ENCODE results near the gene RPL19.
A peak's percentile ranks its signal among the peaks of the same experiment; 100 is the strongest.

Gene RPL19

DNA sequence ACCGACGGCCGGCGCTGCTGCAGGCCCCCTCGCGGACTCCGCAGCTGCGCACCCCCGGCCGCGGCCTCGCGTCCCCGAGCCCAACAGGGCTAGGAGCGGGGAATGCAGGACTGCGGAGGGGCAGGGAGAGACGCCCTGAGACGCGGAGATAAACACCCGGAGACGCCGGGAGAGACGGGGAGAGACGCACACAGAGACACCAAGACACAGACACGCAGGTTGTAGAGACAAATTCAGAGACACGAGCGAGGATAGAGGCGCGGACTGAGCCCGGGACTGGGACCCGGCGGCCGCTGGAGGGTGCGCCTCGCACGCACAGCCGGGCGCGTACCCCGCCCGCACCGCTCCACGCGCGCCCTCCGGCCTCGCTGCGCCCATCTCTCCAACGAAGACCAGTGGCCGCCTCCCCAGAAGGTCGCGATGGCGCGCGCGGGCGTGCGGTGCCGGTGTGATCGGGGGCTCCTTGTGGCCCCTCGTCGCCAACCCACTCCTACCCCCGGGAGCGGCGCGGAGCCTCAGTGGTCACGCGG is 24.8 kb downstream of the RPL19 start:
- DNase-seq (ENCODE audit: low read depth): no peak

DNA sequence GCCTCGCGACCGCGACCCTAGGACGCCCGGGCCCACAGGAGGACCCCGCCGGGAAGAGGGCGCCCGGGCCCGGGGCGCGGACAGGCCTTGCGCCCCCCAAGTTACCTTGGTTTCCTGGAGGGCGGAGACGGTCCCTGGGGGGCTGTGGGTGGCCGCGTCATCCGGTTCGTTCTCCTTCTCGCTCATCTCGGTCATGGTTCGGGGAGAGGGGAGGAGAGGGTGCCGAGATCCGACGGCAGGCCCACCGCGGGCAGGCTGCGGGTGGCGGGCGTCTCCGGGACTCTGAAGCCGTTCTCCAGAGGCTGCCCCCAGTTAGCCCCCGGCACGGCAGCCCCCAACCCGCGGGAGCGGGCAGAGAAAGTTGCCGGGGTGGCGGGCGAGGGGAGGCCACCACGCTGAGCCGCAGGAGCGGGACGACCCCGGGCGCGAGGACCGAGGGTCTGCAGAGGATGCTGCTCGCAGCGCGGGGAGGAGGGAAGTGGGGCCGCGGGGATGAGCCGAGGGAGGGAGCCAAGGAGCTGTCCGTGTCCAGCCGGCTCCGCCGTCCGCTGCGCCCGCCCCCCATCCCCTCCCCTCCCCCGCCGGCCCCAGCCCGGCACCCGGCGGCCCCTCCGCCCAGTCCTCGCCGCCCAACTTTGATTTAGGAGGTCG is 25.4 kb downstream of the RPL19 start, which contains the start of gene STAC2:
TSS of gene STAC2 (minus strand) at position 638 of the 651 bp plus-strand sequence. CDS start at position 195, 443 bp downstream.
- DNase-seq (ENCODE audit: low read depth): no peak

DNA sequence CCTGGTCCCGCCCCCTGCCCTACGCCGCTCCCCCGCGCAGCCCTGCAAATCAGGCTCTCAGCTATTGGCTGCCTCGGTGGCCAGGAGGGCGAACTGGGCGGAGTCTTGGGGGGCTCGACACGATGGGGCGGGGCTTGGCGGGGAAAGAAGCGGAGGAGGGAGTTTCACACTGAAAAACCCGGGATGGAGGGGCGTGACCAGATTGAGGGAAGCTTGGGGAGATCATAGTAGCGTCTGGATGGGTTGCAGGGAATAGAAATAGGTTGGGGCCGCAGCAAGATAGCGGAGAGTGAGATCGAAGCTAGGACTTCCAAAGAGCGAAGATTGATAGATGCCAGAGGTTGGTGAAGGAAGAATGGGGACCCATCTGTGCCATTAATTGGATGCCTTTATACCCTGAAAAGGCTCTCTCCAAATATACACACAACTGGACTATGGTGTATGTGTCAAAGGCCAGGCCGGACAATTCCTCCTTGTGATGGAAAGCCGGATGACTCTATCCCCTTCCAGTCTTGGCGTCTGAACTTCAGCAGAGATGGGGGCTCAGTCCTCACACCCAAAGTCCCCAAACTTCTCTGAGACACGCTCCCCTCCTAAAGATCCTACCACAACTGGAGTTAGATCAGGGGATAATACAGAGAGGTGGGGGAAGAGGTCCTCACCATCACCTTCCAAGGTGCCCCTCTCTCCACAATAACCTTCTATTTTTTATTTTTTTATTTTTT is 26.0 kb downstream of the RPL19 start:
- DNase-seq (ENCODE audit: low read depth): peak; percentile 53

DNA sequence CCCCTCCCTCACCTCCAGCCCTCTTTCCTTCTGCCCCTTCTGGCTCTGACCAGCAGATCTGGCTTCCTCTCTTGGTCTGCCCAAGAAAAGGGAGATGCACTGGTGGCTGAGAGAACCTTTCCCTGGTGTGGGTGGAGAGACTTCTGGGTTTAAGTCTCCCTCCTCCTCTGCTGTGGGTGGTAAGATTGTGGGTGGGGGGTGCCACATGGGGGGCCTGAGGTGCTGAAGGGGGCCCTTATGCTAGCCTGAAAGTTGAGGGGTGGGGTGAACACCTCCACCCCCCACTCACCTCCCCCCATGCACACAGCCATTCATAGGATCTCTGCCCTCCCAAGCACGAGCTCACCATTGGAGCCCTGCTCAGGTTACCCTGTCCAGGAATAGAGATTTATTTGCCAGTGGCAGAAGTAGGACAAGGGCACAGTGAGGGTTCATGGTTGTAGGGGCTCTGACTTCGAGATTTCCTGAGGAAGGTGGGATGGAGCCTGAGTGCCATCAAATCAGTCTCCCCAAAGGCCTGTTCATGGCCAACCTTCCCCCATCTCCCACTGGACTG is 27.4 kb downstream of the RPL19 start:
- no peak for DNase-seq (ENCODE audit: low read depth)

DNA sequence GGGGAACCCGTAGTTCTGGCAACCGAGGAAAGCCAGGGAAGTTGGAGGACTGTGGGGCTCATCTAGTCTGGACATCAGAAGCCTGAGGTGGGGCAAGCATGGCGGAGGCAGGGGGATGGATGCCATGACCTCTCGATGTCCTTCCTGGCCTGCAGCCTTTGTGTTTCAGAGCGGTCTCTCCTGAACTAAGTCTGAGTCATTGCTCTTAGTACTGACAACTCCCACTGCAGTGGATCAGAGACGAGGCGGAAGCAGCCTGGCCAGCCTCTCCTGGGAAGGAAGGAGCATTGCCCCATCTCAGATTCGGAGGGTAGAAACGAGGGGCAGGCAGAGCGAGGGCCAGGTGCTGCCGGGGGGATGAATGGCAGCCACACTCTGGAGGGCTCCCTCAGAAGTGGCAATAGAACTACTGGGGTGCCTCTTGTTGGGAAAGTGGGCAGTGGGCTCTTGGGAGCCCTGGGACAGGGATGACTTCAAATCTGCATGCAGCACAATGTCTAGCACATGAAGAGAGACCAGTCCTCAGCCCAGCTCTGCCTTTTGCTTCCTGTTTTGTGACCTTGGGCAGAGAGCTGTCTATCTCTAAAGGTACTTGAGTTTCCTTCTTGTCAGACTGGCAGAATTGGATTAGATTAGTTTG is 29.3 kb downstream of the RPL19 start:
- DNase-seq (ENCODE audit: low read depth): no peak

DNA sequence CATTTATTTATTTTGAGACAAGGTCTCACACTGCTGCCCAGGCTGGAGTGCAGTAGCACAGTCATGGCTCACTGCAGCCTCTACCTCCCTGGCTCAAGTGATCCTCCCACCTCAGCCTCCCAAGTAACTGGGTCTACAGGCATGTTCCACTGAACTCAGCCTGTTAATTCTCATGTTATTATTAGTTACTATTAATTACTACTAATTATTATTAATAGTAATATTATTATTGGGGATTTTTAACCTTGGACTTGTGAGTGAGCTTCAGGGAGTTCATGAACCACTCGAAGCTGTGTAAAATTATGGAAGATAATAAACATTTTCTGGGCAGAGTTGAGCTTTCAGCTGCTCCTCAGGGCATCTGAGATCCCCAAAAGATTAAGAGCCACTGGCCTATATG is 30.3 kb downstream of the RPL19 start:
- no peak for DNase-seq (ENCODE audit: low read depth)

DNA sequence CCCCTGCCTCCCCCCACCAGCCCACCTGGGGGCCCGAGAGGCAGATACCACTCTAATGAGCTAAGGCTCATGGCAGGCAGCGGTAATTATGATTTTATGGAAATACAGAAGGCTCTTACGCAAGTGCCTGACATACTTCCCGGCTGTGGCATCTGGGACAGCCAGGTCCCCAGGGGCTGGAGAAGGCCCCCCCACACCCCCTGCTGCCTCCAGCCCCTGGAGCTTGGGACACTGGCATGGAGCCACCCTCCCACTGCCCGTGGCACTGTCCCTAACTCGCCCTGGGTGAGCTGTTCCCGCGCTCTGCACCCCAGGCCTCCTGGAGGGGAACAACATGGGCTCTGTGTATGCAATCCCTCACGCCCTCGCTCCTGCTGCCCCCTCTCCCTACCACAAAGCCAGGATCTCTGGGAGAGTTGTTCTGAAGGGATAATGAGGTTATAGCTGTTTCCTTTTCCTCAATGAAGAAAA is 31.0 kb downstream of the RPL19 start:
- DNase-seq (ENCODE audit: low read depth): no peak

DNA sequence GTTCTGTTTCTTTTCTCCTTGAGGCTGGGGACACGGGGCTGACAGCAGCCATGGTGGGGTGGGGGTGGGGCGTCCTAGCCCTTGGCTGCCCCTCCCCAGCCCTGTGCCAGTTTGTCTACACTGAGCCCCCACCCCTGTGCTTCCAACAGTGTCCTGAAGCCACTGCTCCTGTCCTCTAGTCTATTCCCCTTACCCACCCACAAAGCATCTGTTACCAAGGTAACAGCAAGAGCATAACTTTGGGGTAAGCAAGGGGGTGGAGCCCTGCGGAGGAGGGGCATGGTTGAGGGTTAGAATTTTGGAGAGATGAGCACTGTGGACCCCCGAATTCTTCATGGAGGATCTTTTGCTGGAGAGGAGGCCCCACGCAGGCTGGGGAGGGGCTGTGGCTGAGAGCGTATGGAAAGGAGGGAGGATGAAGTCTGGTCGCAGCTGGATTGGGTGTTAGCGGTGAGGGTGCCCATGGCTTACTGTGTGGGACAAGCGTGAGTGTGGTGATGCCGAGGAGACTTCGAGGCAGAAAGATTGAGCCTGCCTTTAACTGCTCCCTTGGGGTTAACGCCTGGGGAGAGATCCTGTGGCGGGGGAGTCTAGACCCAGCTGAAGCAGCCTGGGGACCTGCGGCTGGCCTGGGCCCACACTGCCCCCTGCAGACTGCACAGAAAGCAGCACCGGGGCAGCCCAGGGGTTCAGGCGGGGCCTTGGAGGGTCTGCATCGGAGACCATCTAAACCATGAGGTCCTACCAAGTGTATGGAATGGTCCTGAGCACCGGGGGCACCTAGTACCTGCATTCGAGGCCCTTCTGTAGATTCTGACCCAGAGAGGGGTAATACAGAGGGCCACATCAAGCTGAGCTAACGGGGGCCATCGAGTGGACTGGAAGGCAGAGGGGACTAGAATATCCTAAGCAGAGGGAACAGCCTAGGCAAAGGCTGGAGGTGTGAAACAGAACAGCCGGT is 31.8 kb downstream of the RPL19 start:
- peak; percentile 50 for DNase-seq (ENCODE audit: low read depth)

DNA sequence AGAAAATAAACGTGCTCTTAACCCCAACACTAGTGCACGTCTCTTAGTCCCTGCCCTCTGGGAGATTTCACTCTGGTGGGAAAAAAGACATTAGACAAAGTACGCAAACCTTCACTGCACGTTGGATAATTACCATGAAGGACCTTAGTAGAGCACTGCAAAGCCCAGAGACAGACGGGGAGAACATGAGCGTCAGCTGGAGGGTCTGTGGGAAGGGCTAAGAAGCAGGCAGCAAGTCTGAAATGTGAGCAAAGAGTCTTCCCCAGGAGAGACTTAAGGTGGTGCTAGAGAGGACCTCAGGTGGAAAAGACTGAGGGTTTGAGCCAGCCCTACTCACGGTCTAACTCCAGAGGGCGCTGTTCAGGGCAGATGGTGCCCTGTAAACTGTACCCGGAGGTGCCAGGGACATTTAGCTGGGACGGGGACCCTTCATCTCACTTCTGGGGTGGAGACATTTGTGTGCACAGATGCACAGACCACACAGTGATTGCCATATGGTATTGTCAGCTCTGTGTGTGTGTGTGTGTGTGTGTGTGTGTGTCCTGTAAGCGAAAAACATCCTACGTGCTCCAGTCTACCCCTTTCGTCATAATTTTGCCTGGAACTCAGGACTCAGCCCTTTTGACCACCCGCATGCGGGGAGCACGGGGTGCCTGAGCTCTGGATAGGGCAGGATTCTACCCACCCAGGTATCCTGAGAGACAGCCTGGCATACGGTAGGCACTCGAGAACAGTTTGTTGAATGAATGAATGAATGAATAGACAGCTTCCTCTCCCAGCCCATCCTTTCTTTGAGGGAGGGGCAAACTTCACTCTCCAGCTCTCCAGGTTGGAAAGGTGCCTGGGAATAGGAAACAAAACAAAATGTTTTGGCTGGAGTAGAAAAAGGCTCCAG is 35.7 kb downstream of the RPL19 start:
- no peak for DNase-seq (ENCODE audit: low read depth)

DNA sequence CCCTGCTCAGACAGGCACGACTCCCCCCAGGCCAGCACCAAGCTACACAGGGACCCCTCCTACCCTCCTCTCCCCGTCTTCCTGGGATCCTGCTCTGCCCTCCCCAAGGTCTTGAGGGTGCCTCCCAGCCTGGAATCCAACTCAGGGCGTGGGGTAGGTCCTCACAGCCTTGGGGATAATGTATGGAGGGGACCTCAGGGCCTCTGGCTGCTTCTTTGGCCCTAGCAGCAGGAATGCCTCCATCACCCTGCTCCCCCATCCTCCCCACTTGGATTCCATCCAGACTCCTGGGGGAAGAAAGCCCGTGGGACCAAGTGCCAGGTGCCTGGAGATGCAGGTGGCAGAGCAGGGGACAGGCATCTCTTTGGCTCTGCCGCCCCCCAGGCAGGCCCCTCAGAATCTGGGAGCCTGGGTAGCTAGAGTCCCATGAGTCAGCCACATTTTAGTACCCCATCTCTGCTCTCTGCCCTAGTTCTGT is 36.4 kb downstream of the RPL19 start:
- DNase-seq (ENCODE audit: low read depth): no peak

DNA sequence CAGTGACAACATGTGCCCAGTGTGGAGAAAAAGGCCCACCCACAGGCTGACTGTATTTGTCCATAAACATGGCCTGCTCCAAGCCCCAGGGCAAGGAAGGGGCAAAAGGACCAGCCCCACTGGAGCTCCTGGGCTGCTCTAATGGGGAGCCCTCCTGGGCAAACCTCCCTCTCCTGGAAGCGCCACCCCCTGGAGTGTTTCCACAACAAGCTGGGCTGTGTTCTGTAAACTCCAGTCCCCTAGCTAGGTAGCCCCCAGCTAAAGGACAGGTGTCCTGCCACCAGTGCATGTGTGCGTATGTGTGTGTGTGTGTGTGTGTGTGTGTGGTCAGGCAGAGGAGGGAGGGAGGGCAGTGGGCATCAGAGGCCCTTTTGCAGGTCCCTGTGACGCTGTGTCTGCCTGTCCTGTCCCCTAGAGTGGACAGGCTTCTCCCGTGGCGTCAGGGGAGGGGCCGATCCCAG is 36.9 kb downstream of the RPL19 start:
- no peak for DNase-seq (ENCODE audit: low read depth)

DNA sequence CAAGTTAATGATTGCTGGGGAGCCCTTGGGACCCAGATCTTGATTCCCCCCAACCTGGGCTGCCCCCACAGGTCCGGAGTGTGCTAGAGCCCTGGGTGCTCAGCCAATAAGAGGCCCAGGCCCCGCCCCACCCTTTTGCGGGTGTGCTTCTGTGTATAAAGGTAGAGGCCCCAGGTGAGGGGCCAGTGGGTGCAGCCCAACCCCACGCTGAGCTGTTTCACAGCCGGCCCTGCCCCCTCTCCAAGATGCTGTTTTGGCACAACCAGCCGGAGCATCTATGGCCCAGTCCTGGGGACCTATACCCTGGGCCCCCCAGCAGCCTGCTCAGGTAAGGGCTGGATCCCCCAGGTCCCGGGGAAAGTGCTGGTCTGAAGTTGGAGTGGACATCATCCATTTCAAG is 37.5 kb downstream of the RPL19 start:
- DNase-seq (ENCODE audit: low read depth): no peak

DNA sequence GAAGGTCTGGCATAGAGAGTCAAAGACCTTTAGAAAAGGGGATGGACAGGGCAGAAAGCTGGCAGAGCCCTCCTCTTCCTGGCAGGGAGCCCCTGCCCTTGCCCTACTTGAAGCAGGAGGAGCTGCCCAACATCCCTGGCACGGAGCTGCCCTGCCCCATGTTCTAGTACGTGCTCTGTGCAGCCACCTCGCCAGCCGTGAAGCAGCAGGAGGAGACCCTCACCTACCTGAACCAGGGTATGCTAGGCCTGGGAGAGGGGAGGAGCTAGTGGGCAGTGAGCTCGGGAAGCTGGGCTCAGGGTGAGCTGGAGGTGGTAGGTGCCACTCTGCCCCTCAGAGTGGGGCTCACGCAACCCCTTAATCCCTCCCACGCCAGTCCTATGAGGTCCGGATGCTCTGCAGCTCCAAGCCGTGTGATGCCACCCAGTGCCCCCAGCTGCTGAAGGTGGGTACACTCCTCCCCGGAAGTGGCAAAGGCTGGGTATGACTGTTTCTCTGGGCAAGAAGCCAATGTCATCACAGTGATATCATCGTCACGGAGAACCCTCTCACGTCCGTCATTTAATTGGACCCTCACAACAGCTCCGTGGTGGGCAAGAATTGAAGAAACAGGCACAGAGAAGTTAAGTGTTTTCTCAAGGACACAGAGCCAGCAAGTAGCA is 38.4 kb downstream of the RPL19 start:
- peak; percentile 66 for DNase-seq (ENCODE audit: low read depth)

DNA sequence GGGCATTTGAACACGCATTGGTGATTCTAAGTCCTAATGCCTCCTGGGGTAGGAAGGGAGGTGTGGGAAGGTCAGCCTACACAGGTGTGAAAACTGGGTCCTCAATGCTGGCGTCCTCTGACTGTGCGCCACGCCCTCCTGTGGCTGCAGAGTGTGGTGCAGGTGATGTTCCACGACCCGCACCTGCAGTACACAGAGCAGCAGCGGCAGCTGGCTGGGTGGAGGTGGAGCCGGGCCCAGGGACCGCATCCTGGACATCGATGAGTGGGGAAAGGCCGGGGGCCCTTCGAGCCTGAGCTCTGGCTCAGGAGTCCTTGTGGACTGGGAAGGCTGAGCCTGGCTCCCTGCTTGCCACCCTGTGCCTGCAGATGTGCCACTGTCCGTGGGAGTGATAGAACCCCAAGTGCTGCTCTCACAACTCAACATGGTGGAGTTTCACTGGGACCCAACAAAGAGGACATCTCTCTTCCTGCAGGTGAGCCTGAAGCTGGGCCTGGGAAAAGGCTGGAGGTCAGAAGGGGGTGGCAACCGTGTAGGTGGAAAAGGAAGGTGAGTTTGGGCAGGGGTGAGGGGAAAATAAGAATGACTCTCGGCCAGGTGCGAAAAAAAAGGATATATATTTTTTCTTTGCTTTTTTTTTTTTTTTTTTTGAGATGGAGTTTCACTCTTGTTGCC is 39.7 kb downstream of the RPL19 start:
- peak; percentile 50 for DNase-seq (ENCODE audit: low read depth)

DNA sequence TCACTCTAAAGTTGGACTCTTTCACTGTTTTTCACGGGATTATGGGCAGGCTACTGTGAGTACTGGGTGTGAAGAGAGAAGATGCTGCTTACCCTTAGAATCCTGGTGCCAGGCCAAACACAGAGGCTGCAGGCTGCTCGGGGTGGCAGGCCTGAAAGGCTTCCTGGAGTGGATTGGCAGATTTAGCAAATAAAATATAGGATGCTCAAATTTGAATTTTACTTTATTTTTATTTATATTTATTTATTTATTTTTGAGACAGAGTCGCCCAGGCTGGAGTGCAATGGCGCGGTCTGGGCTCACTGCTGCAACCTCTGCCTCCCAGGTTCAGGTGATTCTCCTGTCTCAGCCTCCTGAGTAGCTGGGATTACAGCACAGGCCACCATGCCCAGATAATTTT is 40.5 kb downstream of the RPL19 start:
- no peak for DNase-seq (ENCODE audit: low read depth)

DNA sequence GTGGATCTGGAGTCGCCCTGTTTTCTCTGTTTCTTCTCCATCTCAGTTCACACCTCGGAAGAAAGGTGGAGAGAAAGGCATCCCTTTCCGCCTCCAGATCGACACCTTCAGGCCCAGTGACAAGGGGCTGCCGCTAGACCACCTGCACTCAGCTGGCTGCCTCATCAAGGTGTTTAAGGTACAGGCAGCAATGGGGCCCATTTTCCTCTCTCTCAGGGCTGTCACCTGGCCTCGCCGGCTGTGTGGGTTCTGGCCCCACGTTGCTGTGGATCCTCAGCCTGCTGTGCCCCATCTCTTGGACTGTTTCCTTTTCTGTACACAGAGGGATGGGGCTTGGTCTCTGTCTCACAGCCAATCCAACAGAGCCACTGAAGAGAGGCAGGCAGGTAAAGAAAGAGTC is 43.1 kb downstream of the RPL19 start:
- no peak for DNase-seq (ENCODE audit: low read depth)

DNA sequence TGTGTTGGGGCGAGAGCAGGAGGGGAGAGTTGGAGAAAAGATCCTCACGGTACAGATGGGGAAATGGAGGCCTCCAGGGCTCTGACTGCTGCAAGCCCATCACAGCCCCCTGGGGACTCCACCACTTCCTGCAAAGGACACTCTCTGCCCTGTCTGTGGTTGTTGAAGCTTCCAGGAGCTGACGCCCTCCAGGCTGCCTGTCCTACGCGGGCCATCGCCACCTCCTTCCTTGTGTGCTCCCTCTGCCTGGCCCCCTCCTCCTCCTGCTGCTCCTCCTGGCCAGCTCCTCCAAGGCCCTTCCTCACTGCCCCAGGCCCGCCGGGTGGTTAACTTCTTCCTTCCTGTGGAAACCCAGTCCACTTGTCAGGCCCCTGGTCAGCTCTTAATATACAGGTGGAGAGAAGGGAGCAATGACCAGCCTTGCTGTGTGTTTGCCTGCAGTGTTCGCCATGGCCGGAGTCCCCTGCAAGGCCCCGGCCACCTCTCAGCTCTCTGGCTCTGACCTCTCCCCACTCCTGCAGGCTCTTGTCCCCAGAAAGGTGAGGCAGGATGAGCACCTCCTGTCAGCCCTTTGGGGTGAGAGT is 44.0 kb downstream of the RPL19 start:
- no peak for DNase-seq (ENCODE audit: low read depth)

All from activated gamma-delta T cell treated with anti-CD3 and anti-CD28 coated beads, Interleukin-2, amount 50 U/mL, for 16 hours (primary cell).